Spleen (tissue), 7 donors: ENCODE data around the gene ATG7.

Source experiments
- CTCF ChIP-seq, 11 experiments: fragments of 200-600 bp in 7 of 11; fragments of 450-650 bp in 4 of 11; sonication (generic) in 4 of 11; IDR thresholded peaks in 8 of 11; conservative IDR thresholded peaks in 3 of 11; 1 replicate in 7 of 11; 2 replicates in 4 of 11; pipeline versions ENCODE4 v1.4.0 to v1.8.0; 2016 to 2021; ENCODE audit warnings: antibody characterized with exemption in 11 of 11, inconsistent platforms in 4 of 11, mild to moderate bottlenecking in 1 of 11
- POLR2A ChIP-seq, 3 donors: fragments of 450-650 bp; IDR thresholded peaks; one replicate each; pipeline ENCODE4 v1.5.1; 2017; ENCODE audit warnings: antibody characterized with exemption in 3 of 3, mild to moderate bottlenecking in 1 of 3
- POLR2AphosphoS5 ChIP-seq, 3 donors: sonication (generic); formaldehyde crosslinking; IDR thresholded peaks; one replicate each; pipeline ENCODE4 v1.5.1; 2017; ENCODE audit warnings: antibody characterized with exemption in 3 of 3
- donor health status: DM: no; HTN: no; CAD: no; lungs with moderate emphysema.
- donor health status: DM: no; HTN: no; CAD: no.
- donor health status: DM: no; HTN: no; CAD: no.

- TF ChIP-seq CTCF (IDR thresholded peaks at IDR 0.05 in 8 of 11, conservative IDR thresholded peaks at IDR 0.05 in 3 of 11) (no peak), POLR2AphosphoS5 (IDR thresholded peaks at IDR 0.05) (no peak), POLR2A (IDR thresholded peaks at IDR 0.05) (no peak)
These were observed 241.6 kb downstream of the ATG7 start for GRCh38 chr3:11513817-11514135.
